ENCODE data around the gene VSNL1.

VSNL1 gene

DNA sequence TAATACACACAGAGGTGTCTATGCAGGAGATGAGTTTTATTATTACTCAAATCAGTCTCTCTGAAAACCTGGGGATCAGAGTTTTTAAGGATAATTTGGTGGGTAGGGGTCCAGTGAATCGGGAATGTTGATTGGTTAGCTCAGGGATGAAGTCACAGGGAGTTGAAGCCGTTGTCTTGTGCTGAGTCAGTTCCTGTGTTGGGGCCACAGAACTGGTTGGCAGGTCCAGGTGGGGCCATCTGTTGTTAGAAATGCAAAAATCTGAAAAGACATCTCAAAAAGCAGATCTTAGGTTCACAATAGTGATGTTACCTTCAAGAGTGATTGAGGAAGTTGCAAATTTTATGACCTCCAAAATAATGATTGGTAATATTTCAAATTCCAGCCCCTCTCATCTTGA, 86.9 kb downstream of the VSNL1 start:
- Histone ChIP-seq H3K9me3 (ENCODE audit: control insufficient read depth, insufficient read depth, low read length) (0 out of 2 replicates have a peak, but pooled peaks cover 2% of the 10 kb centered on the region), H3K4me3 (ENCODE audit: low read depth, low read length) (no peak overlapping the region), H3K4me1 (ENCODE audit: control insufficient read depth, insufficient read depth, low read length) (no peaks in the 10 kb centered on the region; the same call in 1 of the 2 replicates), H3K27ac (ENCODE audit: low read depth, low read length) (no peak overlapping the region), H3K27me3 (ENCODE audit: control insufficient read depth, insufficient read depth, low read length) (no peaks in the 10 kb centered on the region), H3K9ac (ENCODE audit: low read depth, low read length) (no peak overlapping the region), H3K36me3 (ENCODE audit: control insufficient read depth, insufficient read depth, low read length) (no peaks in the 10 kb centered on the region)

DNA sequence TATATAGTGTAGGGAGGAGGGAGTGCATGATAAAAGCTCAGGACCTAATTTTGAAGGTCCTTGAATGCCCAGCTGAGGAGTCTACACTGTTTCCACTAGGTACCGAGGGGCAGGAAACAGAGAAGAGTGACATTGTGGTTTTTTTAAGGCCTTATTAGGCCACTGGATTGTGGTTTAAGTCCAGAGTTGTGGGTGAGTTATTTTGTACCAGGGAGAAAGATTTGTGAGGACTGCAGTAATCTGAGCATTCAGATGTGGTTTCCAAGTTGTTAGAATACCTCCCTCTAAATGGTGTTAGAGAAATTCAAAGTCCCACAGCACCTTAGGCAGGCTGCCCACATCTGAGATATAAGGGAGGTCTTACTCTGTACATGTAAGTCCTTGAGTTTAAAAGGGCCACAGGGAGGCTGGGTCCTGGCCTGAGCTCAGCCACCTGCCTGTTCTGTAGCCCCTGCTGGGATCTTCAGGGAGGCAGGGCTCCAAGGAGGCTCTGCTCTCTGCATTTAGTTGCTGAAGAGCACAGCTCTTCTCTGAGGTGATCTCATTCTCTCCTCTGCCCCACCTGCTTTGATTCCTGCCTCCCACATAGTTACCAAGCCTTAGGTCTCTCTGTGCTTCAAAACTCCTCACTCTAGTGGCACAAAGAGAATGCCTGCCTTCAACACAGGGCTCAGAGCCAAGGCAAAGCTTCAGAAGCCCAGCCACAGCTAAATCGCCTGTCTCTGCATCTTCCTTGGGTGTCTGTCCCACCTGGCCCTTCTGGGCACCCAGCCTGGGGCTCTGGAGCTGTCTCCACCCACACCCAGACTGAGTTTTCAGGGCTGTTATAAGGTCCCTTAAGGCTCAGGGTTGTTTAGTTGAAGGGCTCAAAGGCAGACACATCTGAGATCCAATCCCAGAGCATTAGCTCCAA, 88.1 kb downstream of the VSNL1 start:
- Histone ChIP-seq H3K9me3 (ENCODE audit: control insufficient read depth, insufficient read depth, low read length) (0 out of 2 replicates have a peak, but pooled peaks cover 2% of the 10 kb centered on the region), H3K27me3 (ENCODE audit: control insufficient read depth, insufficient read depth, low read length) (no peaks in the 10 kb centered on the region), H3K9ac (ENCODE audit: low read depth, low read length) (no peak overlapping the region), H3K36me3 (ENCODE audit: control insufficient read depth, insufficient read depth, low read length) (no peaks in the 10 kb centered on the region), H3K4me1 (ENCODE audit: control insufficient read depth, insufficient read depth, low read length) (no peaks in the 10 kb centered on the region; the same call in 1 of the 2 replicates), H3K4me3 (ENCODE audit: low read depth, low read length) (no peak overlapping the region), H3K27ac (ENCODE audit: low read depth, low read length) (no peak overlapping the region)

DNA sequence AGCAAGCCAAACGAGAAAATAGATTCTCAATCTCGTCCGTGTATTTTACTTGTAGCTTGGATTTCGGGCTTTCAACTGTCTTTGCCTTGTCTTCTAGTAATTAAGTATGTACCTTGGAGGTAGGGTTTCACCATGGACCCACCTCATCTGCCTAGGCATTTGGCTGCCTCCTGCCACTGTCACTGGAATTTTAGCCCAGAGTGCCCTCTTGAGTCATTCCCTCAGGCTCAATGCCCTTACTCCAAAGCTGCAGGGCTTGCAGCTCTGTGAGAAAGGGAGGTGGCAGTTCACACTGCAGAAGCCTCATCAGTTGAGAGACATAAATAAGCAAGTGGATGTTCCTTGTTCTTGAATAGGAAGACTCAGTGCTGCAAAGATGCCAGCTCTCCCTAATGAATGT, 89.6 kb downstream of the VSNL1 start:
- Histone ChIP-seq H3K4me1 (ENCODE audit: control insufficient read depth, insufficient read depth, low read length) (no peaks in the 10 kb centered on the region; the same call in 1 of the 2 replicates), H3K4me3 (ENCODE audit: low read depth, low read length) (no peak overlapping the region), H3K36me3 (ENCODE audit: control insufficient read depth, insufficient read depth, low read length) (no peaks in the 10 kb centered on the region), H3K9ac (ENCODE audit: low read depth, low read length) (no peak overlapping the region), H3K9me3 (ENCODE audit: control insufficient read depth, insufficient read depth, low read length) (0 out of 2 replicates have a peak, but pooled peaks cover 2% of the 10 kb centered on the region), H3K27ac (ENCODE audit: low read depth, low read length) (no peak overlapping the region), H3K27me3 (ENCODE audit: control insufficient read depth, insufficient read depth, low read length) (no peaks in the 10 kb centered on the region)

DNA sequence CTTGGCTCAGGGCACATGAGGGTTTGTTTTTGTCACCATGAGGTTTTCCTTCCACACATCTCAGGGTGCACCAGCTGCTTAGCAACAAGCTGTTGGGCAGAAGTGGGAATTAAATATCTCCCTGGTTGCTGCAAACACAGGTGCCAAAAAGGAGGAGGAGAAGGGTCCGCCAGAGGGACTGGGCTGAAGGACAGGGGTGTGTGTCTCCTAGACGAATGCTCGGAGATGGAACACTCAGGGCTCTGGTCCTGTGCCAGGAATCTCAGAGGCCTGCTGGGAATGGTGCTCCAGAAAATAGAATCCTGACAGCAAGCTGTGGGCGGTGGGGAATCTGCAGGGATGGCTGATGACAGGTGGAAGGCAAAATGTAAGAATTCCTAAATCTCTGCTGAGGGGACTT, 94.5 kb downstream of the VSNL1 start:
- no peak overlapping the region for H3K27ac ChIP-seq (ENCODE audit: low read depth, low read length)
- no peak overlapping the region for H3K4me3 ChIP-seq (ENCODE audit: low read depth, low read length)
- no peaks in the 10 kb centered on the region for H3K27me3 ChIP-seq (ENCODE audit: control insufficient read depth, insufficient read depth, low read length)
- H3K9me3 ChIP-seq (ENCODE audit: control insufficient read depth, insufficient read depth, low read length), result 0 out of 2 replicates have a peak, but pooled peaks cover 2% of the 10 kb centered on the region
- no peaks in the 10 kb centered on the region for H3K36me3 ChIP-seq (ENCODE audit: control insufficient read depth, insufficient read depth, low read length)
- peaks cover 3% of the 10 kb centered on the region; the same call in 1 of the 2 replicates for H3K4me1 ChIP-seq (ENCODE audit: control insufficient read depth, insufficient read depth, low read length)
- no peak overlapping the region for H3K9ac ChIP-seq (ENCODE audit: low read depth, low read length)

DNA sequence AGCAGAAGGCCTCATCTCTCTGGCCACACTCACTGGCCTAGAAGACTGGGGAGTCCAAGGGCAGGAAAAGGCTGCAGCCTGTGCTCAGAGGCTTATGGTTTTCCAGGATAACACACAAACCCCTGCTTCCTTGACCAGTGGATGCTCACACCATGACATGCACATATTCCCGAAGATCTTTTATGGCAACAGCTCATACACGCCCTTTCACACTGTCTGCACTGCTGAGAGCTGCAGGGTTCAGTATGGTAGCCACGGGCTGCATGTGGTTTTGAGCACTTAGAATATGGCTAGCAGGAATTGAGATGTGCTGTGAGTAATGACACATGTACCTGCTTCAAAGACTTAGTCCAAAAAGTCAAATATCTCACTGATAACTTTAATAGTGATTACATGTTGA, 95.8 kb downstream of the VSNL1 start:
- no peaks in the 10 kb centered on the region for H3K9me3 ChIP-seq (ENCODE audit: control insufficient read depth, insufficient read depth, low read length)
- H3K9ac ChIP-seq (ENCODE audit: low read depth, low read length), result no peak overlapping the region
- no peak overlapping the region for H3K27ac ChIP-seq (ENCODE audit: low read depth, low read length)
- H3K4me3 ChIP-seq (ENCODE audit: low read depth, low read length), result no peak overlapping the region
- no peaks in the 10 kb centered on the region for H3K36me3 ChIP-seq (ENCODE audit: control insufficient read depth, insufficient read depth, low read length)
- no peaks in the 10 kb centered on the region for H3K27me3 ChIP-seq (ENCODE audit: control insufficient read depth, insufficient read depth, low read length)
- H3K4me1 ChIP-seq (ENCODE audit: control insufficient read depth, insufficient read depth, low read length), result peaks cover 3% of the 10 kb centered on the region; the same call in 1 of the 2 replicates

DNA sequence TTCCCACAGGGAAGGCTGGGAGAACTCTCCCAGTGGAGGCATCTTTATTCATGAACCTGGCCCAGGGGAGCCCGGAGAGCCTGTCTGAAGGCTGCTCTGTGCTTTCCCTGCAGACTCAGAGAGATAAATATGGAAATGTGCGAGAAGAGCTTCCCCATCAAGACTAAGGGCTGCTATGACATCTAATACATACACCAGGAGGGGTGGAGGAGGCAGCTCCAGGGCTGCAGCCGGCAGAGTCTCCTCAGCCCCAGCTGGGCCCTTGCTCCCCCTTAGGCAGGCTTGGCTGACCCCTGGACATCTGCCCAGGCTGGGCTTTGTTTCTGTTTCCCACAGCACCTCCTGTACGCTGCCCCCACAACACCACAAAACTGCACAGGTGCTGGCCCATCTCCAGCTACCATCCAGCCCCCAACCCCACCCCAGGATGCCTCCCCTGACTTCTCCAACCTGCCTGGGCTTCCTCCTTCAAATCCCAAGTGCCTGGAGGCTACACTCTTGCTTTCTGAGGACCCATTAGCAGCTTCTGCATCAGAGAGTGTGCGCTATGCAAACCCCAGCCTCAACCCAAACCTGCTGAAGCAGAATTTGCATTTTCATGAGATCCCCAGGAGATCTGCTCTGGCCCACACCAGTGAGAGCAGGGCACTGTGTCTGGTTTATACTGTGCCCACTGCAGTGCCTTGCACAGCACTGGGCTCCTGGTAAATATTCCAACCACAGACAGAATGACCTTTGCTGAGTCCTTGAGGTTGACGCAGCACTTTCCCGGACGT, 96.8 kb downstream of the VSNL1 start:
- H3K36me3 ChIP-seq (ENCODE audit: control insufficient read depth, insufficient read depth, low read length), result no peaks in the 10 kb centered on the region
- H3K9ac ChIP-seq (ENCODE audit: low read depth, low read length), result no peak overlapping the region
- H3K27ac ChIP-seq (ENCODE audit: low read depth, low read length), result no peak overlapping the region
- no peak overlapping the region for H3K4me3 ChIP-seq (ENCODE audit: low read depth, low read length)
- H3K27me3 ChIP-seq (ENCODE audit: control insufficient read depth, insufficient read depth, low read length), result no peaks in the 10 kb centered on the region
- peaks cover 3% of the 10 kb centered on the region; the same call in 1 of the 2 replicates for H3K4me1 ChIP-seq (ENCODE audit: control insufficient read depth, insufficient read depth, low read length)
- H3K9me3 ChIP-seq (ENCODE audit: control insufficient read depth, insufficient read depth, low read length), result no peaks in the 10 kb centered on the region

DNA sequence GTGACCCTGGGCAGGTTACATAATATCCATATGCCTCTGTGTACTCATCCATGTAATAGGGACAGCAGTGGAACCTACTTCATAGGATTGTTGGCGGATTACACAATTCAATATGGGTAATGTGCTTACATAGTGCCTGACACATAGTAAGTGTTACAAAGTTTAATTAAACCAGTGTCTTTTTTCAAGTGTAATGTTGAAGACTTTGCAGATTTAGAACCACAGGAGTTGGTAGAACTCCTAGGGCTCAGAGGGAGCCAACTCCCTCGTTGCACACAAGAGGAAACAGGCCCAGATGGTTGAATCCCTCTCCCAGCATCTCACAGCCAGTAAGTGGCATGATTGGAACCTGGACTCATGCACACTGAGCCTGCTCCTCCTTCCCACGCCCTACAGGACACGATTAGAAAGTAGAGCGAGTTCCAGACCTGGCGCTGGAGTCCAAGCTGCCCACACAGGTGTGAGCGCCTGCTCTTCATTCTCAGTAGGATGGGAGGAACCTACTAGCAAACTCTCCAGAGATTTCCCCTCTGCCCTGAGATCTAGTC, 97.8 kb downstream of the VSNL1 start:
- H3K4me1 ChIP-seq (ENCODE audit: control insufficient read depth, insufficient read depth, low read length), result peaks cover 3% of the 10 kb centered on the region; the same call in 1 of the 2 replicates
- no peak overlapping the region for H3K4me3 ChIP-seq (ENCODE audit: low read depth, low read length)
- no peaks in the 10 kb centered on the region for H3K9me3 ChIP-seq (ENCODE audit: control insufficient read depth, insufficient read depth, low read length)
- no peak overlapping the region for H3K9ac ChIP-seq (ENCODE audit: low read depth, low read length)
- H3K36me3 ChIP-seq (ENCODE audit: control insufficient read depth, insufficient read depth, low read length), result no peaks in the 10 kb centered on the region
- no peaks in the 10 kb centered on the region for H3K27me3 ChIP-seq (ENCODE audit: control insufficient read depth, insufficient read depth, low read length)
- no peak overlapping the region for H3K27ac ChIP-seq (ENCODE audit: low read depth, low read length)

DNA sequence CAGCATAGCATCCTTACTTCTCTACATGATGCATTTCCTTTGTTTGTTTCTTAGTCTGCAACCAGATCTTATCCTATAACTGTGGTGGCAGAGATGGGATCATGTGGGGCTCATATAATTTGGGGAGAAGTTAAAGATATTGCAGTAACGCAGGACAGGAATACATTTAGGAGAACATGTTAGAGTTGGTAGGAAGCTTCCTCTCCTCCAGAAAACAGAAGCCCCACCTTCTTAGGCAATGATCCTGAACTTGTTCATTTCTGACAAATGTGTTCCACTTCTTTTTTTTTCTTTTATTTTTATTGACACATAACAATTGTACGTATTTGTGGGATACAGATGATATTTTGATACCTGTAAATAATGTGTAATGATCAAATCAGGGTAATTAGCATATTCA, 99.9 kb downstream of the VSNL1 start:
- Histone ChIP-seq H3K4me3 (ENCODE audit: low read depth, low read length) (no peak overlapping the region), H3K36me3 (ENCODE audit: control insufficient read depth, insufficient read depth, low read length) (no peaks in the 10 kb centered on the region), H3K27me3 (ENCODE audit: control insufficient read depth, insufficient read depth, low read length) (no peaks in the 10 kb centered on the region), H3K9ac (ENCODE audit: low read depth, low read length) (no peak overlapping the region), H3K4me1 (ENCODE audit: control insufficient read depth, insufficient read depth, low read length) (peaks cover 3% of the 10 kb centered on the region; the same call in 1 of the 2 replicates), H3K9me3 (ENCODE audit: control insufficient read depth, insufficient read depth, low read length) (no peaks in the 10 kb centered on the region), H3K27ac (ENCODE audit: low read depth, low read length) (no peak overlapping the region)

DNA sequence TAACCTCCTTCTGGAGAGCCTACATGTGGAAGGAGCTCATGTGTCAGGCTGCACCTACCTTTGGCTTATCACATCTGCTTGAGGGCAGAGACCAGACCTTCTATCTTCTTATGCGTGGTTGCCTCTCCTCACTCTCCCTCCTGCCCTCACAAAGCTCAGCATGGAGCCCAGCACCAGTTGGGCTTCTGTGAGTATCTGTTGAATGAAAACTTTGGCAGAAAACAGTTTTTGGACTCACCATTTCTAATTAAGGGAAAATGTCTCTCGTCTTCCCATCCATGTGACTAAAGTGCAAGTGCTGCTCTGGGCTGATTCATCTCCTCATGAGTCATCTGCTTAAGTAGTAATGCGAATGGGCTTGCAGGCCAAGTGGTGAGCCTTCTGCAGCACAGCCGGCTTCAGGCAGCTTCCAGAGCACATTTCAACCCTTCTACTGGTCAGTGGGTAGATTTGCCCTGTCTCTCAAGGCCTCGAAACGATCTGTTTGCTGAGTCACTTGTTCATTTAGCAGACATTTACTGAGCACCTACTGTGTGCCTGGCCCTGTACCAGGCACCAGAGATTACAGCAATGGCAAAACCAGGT, 102.6 kb downstream of the VSNL1 start:
- no peak overlapping the region for H3K27ac ChIP-seq (ENCODE audit: low read depth, low read length)
- no peaks in the 10 kb centered on the region for H3K9me3 ChIP-seq (ENCODE audit: control insufficient read depth, insufficient read depth, low read length)
- H3K4me1 ChIP-seq (ENCODE audit: control insufficient read depth, insufficient read depth, low read length), result no peaks in the 10 kb centered on the region
- no peak overlapping the region for H3K4me3 ChIP-seq (ENCODE audit: low read depth, low read length)
- H3K36me3 ChIP-seq (ENCODE audit: control insufficient read depth, insufficient read depth, low read length), result no peaks in the 10 kb centered on the region
- H3K9ac ChIP-seq (ENCODE audit: low read depth, low read length), result no peak overlapping the region
- no peaks in the 10 kb centered on the region for H3K27me3 ChIP-seq (ENCODE audit: control insufficient read depth, insufficient read depth, low read length)

DNA sequence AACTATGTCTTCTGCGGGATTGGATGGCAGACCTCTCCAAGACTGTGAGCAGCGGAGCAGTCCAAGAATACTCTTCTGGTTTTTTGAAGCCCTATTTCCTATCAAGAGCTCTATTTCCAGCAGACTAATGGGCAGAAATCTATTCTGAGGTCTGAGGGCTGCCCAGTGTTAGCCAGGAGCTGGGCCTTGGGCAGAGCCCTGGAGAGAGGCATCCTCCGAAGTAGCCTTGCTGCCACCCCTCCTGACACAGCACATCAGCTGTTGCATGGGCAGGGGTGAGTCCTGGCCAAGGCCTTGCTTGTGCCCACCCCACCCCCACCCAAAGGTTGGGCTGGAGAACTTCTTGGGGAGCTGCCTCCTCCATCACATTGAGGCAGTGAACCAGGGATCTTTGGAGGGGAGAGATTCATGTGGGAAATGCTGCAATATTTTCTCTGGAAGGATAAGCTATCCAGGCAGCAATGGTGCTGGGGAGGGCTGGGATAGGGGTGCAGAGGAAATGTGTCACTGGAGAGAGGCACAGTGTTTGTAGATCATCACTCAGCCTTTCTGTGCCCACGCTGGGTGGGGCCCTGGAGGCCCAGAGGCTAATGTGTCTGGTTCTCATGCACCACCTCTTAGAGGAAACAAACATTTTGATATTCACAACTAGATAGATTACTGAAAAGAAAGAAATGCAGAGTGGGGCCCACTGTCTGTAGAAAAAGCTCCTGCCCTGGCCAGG, 104.7 kb downstream of the VSNL1 start:
- Histone ChIP-seq H3K9ac (ENCODE audit: low read depth, low read length) (no peak overlapping the region), H3K4me1 (ENCODE audit: control insufficient read depth, insufficient read depth, low read length) (no peaks in the 10 kb centered on the region), H3K27me3 (ENCODE audit: control insufficient read depth, insufficient read depth, low read length) (no peaks in the 10 kb centered on the region), H3K4me3 (ENCODE audit: low read depth, low read length) (no peak overlapping the region), H3K27ac (ENCODE audit: low read depth, low read length) (no peak overlapping the region), H3K36me3 (ENCODE audit: control insufficient read depth, insufficient read depth, low read length) (no peaks in the 10 kb centered on the region), H3K9me3 (ENCODE audit: control insufficient read depth, insufficient read depth, low read length) (no peaks in the 10 kb centered on the region)
